GM12875 (cell line): Measurements from ENCODE around the gene PSENEN.
"Not testable (repeated sequence)": the region's sequence is repeated elsewhere in the genome, so short reads cannot be mapped to it uniquely, and the experiment has no call there.

ENCODE experiments used
- H3K4me3 ChIP-seq: one replicate; pipeline ENCODE4 v1.5.1; 2011; ENCODE audit warnings: low read depth, low read length, control low read depth
- TF ChIP-seq, protein P1 (sequence below): IDR thresholded peaks from 2 replicates; pipeline ENCODE4 v1.5.1; 2011; ENCODE audit warnings: low read depth, mild to moderate bottlenecking, control low read depth, inconsistent platforms, low read length, moderate library complexity, borderline replicate concordance; ENCODE audit not compliant: insufficient read depth

The PSENEN gene

GRCh38 chr19:35789978-35790944, 44.8 kb downstream of the PSENEN start:
- TF ChIP-seq, protein P1, sequence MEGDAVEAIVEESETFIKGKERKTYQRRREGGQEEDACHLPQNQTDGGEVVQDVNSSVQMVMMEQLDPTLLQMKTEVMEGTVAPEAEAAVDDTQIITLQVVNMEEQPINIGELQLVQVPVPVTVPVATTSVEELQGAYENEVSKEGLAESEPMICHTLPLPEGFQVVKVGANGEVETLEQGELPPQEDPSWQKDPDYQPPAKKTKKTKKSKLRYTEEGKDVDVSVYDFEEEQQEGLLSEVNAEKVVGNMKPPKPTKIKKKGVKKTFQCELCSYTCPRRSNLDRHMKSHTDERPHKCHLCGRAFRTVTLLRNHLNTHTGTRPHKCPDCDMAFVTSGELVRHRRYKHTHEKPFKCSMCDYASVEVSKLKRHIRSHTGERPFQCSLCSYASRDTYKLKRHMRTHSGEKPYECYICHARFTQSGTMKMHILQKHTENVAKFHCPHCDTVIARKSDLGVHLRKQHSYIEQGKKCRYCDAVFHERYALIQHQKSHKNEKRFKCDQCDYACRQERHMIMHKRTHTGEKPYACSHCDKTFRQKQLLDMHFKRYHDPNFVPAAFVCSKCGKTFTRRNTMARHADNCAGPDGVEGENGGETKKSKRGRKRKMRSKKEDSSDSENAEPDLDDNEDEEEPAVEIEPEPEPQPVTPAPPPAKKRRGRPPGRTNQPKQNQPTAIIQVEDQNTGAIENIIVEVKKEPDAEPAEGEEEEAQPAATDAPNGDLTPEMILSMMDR: no peak
- H3K4me3 ChIP-seq: no peak overlapping the region

- no peak overlapping the region for H3K4me3 ChIP-seq
- TF ChIP-seq, protein P1: peak; percentile 35; the same call in 1 of the 2 replicates
These were observed 45.7 kb downstream of the PSENEN start for GRCh38 chr19:35790981-35791813.

DNA sequence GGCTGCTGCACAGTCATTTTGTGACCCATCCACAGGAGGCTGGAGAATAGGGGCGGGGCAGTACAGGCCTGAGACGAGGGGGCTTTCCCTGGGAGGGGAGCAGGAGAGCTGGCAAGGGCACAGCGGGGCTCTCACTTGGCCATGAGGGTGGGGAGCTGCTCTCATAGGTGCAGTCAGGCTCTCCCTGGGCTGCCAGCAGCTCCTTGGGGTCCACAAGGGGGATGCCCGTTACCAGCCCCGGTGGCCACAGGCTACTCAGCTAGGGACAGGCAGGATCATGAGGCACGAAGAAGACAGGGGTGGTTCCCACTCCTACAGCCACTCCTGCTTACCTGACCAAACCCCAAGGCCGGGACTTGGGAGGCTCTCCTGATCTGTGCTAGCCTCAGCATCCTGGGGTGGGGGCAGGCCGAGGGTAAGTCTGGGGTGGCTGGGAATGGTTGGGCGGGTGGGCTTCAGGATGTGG, 46.4 kb downstream of the PSENEN start:
- TF ChIP-seq, protein P1: no peak
- H3K4me3 ChIP-seq: no peak overlapping the region

- TF ChIP-seq, protein P1: no peak
- no peak overlapping the region for H3K4me3 ChIP-seq
These were observed 46.9 kb downstream of the PSENEN start for GRCh38 chr19:35792312-35792711.

GRCh38 chr19:35792888-35793287, 47.4 kb downstream of the PSENEN start:
- no peak overlapping the region for H3K4me3 ChIP-seq
- TF ChIP-seq, protein P1: no peak

- TF ChIP-seq, protein P1: no peak
These were observed 48.1 kb downstream of the PSENEN start for GRCh38 chr19:35793381-35794165.

DNA sequence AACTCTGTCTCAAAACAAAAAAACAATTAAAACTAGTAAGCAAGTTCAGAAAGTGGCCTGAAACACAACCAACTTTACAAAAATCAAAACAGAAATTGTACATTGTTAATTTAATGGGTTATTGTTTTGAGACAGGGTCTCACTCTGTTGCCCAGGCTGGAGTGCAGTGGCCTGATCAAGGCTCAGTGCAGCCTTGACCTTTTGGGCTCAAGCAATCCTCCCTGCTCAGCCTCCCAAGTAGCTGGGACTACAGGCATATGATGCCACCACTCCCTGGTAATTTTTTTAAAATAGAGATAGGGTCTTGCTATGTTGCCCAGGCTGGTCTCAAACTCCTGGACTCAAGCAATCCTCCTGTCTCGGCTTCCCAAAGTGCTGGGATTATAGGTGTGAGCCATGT, 50.1 kb downstream of the PSENEN start:
- H3K4me3 ChIP-seq: not testable (repeated sequence)

More at GRCh38 chr19:35793381-35794165, 48.1 kb downstream of the PSENEN start:
- H3K4me3 ChIP-seq: no peak overlapping the region
